ENCODE results near the gene NNMT.

Gene NNMT

GRCh38 chr11:114353443-114353842, 57.2 kb downstream of the NNMT start:
- H3K4me3 ChIP-seq (ENCODE audit: low read length): no peak overlapping the region
- DNase-seq (ENCODE audit: low read depth): no peak
- TF ChIP-seq, protein P1, sequence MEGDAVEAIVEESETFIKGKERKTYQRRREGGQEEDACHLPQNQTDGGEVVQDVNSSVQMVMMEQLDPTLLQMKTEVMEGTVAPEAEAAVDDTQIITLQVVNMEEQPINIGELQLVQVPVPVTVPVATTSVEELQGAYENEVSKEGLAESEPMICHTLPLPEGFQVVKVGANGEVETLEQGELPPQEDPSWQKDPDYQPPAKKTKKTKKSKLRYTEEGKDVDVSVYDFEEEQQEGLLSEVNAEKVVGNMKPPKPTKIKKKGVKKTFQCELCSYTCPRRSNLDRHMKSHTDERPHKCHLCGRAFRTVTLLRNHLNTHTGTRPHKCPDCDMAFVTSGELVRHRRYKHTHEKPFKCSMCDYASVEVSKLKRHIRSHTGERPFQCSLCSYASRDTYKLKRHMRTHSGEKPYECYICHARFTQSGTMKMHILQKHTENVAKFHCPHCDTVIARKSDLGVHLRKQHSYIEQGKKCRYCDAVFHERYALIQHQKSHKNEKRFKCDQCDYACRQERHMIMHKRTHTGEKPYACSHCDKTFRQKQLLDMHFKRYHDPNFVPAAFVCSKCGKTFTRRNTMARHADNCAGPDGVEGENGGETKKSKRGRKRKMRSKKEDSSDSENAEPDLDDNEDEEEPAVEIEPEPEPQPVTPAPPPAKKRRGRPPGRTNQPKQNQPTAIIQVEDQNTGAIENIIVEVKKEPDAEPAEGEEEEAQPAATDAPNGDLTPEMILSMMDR (IDR thresholded peaks at IDR 0.05; ENCODE audit: insufficient read depth, low read depth, low read length, missing control alignments): no peak

DNA sequence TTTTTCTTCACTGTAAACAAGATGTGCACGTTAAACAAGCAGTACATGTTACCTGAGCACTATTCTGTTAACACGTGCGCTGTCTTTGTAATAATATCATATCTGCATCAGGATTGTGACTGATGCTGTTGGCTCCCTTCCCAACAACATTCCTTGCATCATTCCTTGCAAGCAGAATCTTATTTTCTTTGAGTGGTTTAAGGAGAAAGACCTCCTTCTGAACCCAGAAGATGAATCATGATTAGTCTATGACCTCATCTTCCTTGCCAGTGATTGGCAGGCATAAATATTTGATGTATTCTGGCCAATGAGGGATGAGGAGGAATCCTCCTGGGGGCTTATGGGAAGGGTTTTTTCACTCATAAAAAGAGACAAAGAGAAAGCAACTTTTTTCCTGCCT, 57.9 kb downstream of the NNMT start:
- DNase-seq (ENCODE audit: low read depth): peak; percentile 98
- TF ChIP-seq, protein P1 (IDR thresholded peaks at IDR 0.05; ENCODE audit: insufficient read depth, low read depth, low read length, missing control alignments): no peak

GRCh38 chr11:114358716-114359115, 62.5 kb downstream of the NNMT start:
- TF ChIP-seq, protein P1 (IDR thresholded peaks at IDR 0.05; ENCODE audit: insufficient read depth, low read depth, low read length, missing control alignments): no peak

More for the DNA sequence above, 57.9 kb downstream of the NNMT start:
- H3K4me3 ChIP-seq (ENCODE audit: low read length): no peak overlapping the region

DNA sequence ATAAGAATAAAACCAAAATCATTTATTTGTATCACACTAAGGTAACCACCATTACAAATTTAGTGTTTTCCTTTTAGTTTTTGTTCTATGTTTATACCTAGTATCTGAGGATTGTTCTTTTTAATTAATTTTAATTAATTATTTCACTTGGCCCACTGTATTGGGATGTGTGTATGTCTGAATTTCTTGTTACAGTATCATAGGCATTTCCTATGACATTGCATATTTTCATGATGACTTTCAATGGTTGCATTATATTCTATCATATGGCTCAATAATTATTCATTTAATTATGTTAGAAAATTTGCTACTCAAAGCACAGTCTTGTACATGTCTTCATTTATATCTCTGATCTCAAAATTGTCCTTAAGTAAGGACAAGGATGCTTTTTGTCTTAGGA, 63.1 kb downstream of the NNMT start:
- TF ChIP-seq, protein P1 (IDR thresholded peaks at IDR 0.05; ENCODE audit: insufficient read depth, low read depth, low read length, missing control alignments): no peak
- DNase-seq (ENCODE audit: low read depth): peak; percentile 49
- no peak overlapping the region for H3K4me3 ChIP-seq (ENCODE audit: low read length)

More at GRCh38 chr11:114358716-114359115, 62.5 kb downstream of the NNMT start:
- DNase-seq (ENCODE audit: low read depth): peak; percentile 16
- H3K4me3 ChIP-seq (ENCODE audit: low read length): no peak overlapping the region

DNA sequence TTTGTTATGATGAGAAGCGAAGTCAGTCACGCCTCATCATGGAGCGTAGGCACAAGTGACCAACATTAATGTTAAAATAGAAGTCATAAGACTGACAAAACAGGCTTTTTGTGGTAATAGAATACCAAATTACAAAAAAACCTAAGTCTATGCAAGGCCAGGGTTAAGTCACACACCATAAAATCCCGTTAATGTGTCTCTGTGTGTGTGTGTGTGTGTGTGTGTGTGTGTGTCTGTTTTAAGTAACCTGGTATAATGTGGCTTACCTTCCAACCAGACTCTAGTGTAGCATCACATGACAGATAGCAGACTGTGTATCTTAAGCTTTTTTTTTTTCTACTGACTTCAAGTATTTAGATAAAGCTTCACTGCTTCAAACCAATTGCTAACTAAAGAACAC, 66.1 kb downstream of the NNMT start:
- TF ChIP-seq, protein P1 (IDR thresholded peaks at IDR 0.05; ENCODE audit: insufficient read depth, low read depth, low read length, missing control alignments): no peak
- DNase-seq (ENCODE audit: low read depth): no peak
- no peak overlapping the region for H3K4me3 ChIP-seq (ENCODE audit: low read length)

DNA sequence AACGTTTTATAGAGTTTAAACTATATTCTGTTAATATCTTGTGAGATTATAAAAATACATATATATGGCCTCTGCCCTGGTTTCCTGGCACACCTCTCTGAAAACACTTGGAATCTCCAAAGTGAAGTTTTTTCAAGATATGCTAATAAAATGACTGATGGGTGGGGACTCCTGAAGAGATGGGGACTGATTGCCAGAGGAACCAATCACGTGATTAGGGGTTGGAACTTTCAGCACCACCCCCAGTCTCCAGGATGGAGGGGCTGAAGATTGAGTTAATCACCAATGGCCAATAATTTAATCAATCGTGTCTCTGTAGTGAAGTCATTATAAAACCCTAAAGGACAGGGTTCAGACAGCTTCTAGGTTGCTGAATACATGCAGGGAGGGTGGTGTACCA, 66.8 kb downstream of the NNMT start:
- DNase-seq (ENCODE audit: low read depth): no peak
- TF ChIP-seq, protein P1 (IDR thresholded peaks at IDR 0.05; ENCODE audit: insufficient read depth, low read depth, low read length, missing control alignments): no peak
- no peak overlapping the region for H3K4me3 ChIP-seq (ENCODE audit: low read length)
